Measurements from ENCODE around the gene TLE3.

The TLE3 gene

DNA sequence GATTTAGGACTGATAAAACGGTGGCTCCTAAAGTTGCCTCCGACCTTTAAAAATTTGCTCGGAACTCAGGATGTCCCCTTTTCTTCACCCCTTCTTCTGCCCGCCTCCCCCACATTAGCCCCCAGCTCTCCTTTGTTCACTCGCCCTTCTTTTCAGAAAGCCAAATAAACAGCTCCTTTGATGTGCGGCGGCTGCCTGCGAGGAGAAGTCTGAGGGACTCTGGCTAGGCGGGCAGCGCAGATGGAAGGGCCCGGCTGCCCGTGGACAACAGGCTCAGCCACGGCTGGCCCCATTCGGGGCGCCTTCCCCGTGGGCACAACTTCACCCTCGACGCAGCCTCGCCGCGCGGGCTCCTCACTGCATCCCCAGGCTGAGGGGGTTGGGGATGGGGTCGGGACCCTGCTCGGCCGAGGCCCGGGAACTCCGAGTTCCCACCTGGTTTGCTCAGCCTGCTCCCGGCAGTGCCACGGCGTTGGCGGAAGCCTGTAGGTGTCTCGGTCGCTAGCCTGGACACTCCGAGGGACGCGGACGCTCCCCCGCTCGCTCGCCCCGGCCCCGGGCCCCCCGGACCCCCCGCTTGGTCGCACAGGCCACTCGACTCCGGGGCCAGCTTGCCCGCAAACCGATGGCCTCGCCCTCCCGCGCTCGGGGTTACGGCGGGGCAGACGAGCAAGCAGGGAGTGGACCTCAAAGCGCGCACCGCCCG is 897 bp upstream of the TLE3 start:
- DNase-seq: peak in 9 of 14 donors; percentile 38 to 85 (median 67)

GRCh38 chr15:70098153-70098460 is 390 bp upstream of the TLE3 start:
- no peak for DNase-seq

DNA sequence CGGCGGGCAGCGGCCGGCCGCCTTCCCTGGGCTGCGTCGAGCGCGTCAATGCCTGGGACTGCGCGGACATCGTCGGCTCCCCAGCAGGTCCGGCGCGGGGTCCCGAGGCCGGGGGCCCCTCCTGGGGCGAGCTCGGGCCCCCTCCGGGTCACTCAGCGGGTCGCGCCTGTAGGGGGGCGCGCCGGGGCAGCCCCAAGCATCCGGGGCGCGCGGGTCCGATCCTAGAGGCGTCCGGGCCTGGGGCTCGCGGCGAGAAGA is 725 bp downstream of the TLE3 start:
- DNase-seq: no peak

DNA sequence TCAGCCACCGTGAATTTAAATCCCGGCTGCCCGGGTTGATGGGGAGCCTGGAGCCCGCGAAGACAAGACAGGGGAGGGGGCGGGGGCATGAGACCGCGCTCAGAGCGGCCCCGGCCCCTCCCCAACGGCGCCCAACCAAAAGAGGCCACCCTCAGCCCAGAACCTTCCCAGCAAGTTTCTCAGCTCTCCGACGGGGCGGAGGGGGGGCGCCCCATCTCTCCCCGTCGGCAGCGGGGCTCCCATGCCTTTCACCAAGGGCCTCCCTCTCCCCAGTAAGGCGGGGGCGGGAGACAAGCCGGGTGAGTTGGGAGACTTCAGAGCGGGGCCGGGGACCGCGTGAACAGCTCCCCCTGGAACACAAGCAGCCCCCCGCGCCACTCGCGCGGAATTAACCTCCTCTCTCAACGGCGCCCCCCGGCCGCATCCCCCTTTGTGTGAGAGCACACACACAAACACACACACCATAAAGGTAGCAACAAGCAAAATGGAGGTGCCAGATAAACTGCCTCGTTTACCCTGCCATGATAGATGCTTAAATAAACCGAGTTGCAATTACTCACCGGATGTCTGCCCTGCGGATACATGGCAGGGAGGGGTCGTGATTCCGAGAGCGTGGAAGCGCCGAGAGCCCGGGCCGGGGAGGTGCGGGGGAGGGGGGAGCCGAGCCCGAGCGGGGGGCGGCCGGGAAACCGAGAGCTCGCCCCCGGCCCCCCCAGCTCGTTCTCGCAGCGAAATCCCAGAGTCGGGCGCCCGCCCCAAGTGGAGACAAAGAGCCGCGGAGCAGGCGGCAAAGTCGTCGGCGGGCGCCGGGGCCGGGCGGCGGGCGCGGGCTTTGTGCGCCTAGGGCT is 1.3 kb downstream of the TLE3 start:
- DNase-seq: peak in 5 of 14 donors; percentile 19 to 69 (median 52)

- peak in 2 of 14 donors; percentile 19 to 69 for DNase-seq
Observed at GRCh38 chr15:70095408-70096214, 2.1 kb downstream of the TLE3 start.

DNA sequence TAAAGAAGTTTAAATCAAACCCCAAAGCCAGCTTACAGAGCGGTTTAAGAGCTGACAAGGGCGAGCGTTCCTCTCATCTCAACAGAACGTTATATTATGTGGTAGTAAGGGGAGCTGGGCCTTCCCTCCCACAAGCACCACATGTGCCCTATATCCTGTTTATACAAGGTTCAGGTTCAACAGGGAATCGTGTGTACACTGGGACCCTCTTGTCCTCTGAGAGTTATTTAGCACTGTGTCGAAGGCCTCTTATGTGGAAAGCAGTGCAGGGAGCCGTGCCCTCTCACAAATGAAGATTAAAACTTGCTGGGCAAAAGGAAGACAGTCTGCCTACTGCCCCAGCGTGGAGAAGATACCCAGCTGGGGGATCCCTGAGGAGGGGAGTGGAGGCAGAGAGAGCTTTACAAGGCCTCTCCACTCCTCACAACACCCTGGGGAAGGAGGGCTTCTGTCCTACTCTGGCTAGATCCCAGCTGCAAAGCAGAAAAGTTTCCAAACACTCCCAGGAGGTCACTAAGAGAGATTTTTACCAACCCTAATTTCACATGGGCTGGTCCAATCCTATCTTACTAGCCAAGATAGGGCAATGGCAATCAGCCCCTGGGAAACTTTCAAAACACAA is 2.9 kb downstream of the TLE3 start:
- DNase-seq: peak in 2 of 14 donors; percentile 12 to 25

DNA sequence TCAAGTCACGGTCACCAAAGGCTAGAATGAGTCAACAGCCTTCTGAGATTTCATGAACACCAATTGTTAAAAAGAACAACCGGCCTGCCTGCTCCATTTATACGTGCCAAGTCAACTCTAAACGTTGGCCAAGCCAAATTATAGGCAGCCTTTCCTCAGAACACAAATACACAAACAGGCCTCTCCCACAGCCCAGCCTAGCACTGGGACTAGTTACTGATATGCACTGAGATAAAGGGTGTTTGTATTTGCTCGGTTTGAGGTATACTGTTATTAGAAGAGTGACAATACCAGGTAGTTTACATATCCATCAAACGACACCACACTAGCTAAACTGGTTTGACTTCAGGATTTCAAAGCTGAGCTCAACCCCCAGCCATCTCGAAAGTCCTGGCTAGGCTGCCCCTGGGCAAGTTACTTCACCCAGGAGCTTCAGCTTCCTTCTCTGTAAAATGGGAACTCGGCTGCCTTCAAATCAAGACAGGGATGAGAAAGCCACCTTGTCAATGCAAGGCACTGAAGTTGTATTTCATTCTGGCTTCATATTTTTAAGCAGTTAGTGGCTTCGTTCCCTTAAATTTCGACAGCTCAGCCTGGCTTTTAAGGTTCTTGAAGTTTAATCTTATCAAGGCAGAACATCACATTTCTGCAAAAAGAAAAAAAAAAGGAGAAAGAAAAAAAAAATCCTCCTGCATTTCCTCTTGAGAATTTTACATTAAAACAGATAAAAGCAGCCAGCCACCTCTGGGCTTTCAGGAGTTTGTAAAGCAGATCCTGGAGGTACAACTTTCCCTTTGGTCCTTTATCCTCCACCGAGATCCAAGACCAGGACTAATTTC is 4.0 kb downstream of the TLE3 start:
- peak in 1 of 14 donors; percentile 16 for DNase-seq

- peak in 1 of 14 donors; percentile 29 for DNase-seq
Observed at GRCh38 chr15:70093070-70093469, 4.6 kb downstream of the TLE3 start.

DNA sequence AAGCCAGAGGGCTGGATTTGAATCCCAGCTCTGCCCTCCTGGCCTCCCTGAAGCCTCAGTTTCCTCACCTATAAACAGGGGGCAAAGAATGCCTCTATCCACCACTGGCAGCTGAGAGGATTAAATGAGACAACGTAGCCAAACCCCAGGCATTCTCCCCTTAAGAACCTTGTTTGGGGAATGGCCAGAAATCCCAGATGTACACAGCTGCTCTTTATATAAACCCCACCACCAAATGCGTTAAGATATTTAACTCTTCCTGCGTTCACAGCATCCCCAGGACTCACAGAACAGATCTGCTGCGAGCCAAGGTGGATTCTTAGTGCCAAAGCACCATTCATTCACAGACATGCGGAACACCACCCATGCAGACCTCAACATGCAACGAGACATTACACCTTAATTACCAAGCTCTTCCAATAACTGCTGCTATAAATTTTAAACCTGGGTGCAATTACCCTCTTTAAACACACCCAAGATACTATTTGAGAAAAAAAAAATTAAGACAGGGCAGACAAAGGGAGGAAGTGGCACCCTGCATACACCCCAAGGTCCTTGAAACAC is 5.2 kb downstream of the TLE3 start:
- DNase-seq: no peak

DNA sequence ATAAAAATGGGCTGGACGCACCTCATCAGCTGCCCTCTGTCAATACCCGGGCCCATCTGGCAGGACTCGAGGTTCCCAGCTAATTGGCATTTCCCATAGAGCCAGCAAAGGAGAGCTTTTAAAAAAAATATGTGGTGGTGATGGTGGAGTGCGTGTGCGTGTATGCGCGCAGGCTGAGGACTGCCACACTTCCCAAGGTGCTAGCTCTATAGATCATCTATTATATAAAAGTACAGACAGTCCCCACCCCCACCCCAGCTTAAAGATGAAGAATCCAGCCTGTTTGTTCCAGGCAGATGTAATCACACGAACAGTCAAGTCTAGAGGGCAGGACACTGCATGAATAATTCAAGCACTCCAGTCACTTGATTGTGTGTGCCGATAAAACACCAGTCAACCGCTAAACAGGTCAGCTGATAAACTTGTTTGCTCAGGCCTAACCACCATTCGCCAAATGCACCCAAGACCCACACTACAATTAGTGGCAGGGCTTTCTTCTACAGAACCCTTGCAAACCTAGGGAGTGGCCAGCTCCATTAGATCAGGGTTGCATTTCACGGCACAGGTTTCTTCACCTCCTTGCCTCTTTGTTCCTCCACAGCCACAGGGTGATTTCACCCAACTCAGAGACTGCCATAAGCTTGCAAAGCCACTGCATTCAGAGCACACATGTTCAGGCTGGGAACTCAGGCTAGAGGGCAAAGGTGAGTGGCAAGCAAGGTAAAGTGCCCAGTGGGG is 5.8 kb downstream of the TLE3 start:
- DNase-seq: peak in 4 of 14 donors; percentile 17 to 45 (median 23)

- DNase-seq: no peak
Observed at GRCh38 chr15:70090436-70091296, 7.1 kb downstream of the TLE3 start.

DNA sequence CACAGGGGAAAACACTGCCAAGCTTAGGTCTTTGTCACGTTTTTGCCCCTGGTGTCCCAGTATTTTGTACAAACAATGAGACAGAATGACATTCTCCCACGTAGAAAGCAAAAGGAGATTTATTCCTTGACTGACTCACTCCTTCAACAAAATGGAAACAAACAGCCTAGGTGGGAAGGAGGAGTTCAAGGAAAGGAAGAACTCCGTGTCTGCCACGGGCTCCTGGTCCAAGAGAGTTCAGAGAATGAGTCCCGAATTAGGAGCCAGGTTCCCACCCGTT is 8.1 kb downstream of the TLE3 start:
- no peak for DNase-seq

- peak in 2 of 14 donors; percentile 16 to 46 for DNase-seq
Observed at GRCh38 chr15:70088887-70089691, 8.6 kb downstream of the TLE3 start.

DNA sequence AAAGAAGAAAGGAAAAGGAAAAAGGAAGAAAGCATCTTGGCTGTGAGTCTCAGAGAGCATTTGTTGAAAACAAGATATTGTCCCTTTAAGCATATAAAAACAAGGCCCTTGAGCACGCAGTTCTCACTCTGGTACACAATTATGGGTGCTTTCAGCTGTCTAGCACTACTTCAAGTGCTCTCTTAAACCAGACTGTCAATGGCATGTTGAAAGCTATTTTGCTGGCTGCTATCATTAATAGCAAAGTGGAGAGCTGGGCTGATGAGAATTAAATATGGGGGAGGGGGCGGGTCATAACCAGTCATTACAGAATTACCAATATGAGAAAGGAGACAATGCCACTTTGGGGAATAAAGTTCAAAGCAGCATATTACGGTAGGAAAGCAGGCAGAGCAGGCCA is 9.3 kb downstream of the TLE3 start:
- no peak for DNase-seq

- DNase-seq: no peak
Observed at GRCh38 chr15:70087708-70088352, 9.9 kb downstream of the TLE3 start.

GRCh38 chr15:70086636-70087035 is 11.1 kb downstream of the TLE3 start:
- no peak for DNase-seq

GRCh38 chr15:70084461-70084860 is 13.3 kb downstream of the TLE3 start:
- DNase-seq: no peak

- DNase-seq: no peak
Observed at GRCh38 chr15:70083946-70084345, 13.8 kb downstream of the TLE3 start.

GRCh38 chr15:70083418-70083817 is 14.3 kb downstream of the TLE3 start:
- no peak for DNase-seq
